ENCODE data around the gene TUBA1B. TPM values are rescaled to one million over a fixed set of nuclear protein-coding genes. Genes with fewer than 3 reads are reported as not detected.

Gene TUBA1B
- total RNA-seq, 2 donors from 2014 or later: 1,357 to 2,653 TPM

DNA sequence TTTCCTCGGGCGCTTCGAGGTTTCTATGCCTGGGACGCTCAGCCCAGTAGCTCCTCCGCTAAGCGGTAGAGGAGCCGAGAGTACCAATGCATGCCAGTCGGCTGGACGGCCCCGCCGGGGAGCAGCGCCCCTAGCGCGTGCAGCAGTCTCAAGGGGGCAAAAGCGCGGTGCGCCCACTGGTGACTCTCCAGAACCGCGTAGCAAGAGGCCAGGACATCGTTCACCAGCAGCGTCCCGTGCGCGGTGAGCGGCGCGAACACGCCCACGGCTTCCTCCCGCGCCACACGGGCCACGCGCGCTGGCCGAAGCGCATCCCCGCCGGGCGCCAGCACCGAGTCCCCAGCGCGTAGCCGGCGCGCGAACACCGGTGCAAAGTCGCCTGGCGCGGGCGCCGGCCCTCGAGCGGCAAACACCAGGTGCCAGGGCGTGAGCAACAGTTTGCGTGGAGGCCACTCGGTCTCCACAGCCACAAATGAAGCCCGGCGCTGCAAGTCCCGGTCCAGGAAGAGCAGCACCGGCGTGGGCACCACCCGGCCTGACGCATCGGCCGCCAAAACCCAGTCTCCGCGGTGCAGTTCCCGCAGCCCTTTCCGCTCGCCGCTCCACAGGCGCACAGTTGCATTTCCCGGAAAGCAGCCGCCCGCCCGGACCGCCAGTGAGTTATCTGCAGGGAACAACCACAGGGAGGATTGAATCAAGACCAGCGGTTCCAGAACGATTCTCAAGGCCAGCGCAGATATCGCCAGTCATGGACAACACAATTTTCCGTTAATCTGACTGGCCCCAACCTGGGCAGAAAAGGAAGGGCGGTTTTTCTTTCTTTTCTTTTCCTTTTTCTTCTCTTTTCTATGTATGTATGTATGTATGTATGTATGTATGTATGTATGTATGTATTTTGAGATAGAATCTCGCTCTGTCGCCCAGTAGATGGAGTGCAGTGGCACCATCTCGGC lies 41.1 kb downstream of the TUBA1B start:
- H3K36me3 Mint-ChIP-seq (ENCODE audit: low read depth): peaks cover 12% of the 10 kb centered on the region
- peak; percentile 15 for ATAC-seq (replicated peaks)
- H3K4me1 Mint-ChIP-seq: peaks cover 14% of the 10 kb centered on the region
- H3K4me3 Mint-ChIP-seq: peak overlapping the region; percentile 69
- H3K27me3 Mint-ChIP-seq: peaks cover 36% of the 10 kb centered on the region
- no peaks in the 10 kb centered on the region for H3K9me3 Mint-ChIP-seq
- H3K27ac Mint-ChIP-seq: no peak overlapping the region

DNA sequence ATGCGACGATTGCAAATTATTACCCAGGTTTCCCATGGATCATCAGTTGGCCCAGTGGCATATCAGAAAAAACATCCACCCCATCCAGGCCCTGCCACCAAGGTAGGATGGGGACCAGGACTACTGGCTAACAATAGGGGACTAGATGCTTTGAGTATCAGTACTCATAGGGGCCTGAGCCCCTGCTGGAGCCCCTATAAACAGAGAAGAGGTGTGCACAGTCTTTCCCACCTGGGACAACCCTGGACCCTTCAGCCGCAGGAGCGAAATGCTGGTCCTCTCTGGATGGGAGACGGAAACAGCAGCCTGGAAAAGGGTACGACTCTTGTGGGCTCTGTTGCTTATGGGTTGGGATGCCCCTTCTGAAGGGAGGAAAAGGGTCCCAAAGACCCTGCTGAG lies 42.3 kb downstream of the TUBA1B start:
- H3K36me3 Mint-ChIP-seq (ENCODE audit: low read depth): peaks cover 9% of the 10 kb centered on the region
- H3K27me3 Mint-ChIP-seq: peaks cover 31% of the 10 kb centered on the region
- no peak for ATAC-seq (replicated peaks)
- no peaks in the 10 kb centered on the region for H3K9me3 Mint-ChIP-seq
- peak overlapping the region; percentile 32 for H3K4me3 Mint-ChIP-seq
- H3K27ac Mint-ChIP-seq: no peak overlapping the region
- peaks cover 11% of the 10 kb centered on the region for H3K4me1 Mint-ChIP-seq

DNA sequence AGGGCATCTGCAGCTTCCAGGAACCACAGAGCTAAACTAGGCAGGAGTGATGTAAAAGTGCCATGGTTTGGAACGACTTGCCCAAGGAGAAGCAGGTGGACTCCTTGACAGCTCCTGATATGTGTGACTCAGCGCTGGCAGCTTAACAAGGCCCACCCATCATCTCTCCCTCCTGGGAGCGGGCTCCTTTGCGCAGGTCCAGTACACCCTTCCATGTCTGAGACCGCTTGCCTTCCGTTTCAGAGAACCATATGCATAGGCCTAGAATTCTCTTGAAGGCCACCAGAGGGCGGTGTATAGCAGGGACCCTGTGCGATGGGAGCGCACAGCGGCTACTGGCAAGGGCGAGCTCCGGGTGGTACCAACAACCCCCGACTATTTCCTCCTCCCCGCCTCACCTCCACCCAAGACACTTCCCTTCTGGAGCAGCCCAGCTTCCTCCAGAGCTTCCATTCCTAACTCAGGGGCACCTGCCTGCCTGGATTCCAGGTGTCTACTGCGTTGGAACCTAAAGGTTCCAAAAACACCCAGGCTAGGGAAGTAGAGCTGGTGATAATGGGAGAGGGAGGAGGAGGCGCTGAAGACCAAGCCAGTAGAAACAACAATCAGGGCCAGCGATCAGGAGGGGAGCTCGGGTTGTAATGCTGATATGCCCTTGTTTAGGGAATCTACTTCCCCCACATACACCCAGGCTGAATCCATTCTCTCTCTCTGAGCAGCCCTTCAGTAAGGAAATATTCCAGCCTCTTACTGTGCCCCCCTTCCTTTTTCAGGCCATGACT lies 42.9 kb downstream of the TUBA1B start:
- peak; percentile 91 for ATAC-seq (replicated peaks)

DNA sequence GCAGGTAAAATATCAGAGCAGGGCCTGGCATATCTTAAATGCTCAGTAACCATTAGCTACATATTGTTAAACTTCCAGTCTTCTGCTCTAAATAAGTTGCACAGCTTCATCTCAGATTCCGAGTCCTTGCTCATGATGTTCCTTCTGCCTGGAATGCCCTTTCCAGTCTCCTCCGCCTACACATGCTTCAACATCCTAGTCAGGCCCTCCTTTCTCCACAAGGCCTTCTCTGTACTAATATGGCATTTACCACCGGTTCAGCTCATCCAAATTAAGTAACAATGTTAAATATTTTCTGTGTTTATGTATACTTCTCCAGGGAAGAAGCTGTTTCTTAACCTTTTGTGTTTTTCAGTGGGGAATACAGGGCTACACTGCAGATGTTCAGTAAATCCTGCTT lies 45.1 kb downstream of the TUBA1B start:
- Mint-ChIP-seq H3K27ac (no peak overlapping the region), H3K4me3 (no peak overlapping the region), H3K36me3 (ENCODE audit: low read depth) (peaks cover 8% of the 10 kb centered on the region), H3K27me3 (peaks cover 17% of the 10 kb centered on the region), H3K9me3 (no peaks in the 10 kb centered on the region), H3K4me1 (peaks cover 11% of the 10 kb centered on the region)
- no peak for ATAC-seq (replicated peaks)

More for the DNA sequence above, 42.9 kb downstream of the TUBA1B start:
- Mint-ChIP-seq H3K4me3 (peak overlapping the region; percentile 32), H3K9me3 (no peaks in the 10 kb centered on the region), H3K4me1 (peaks cover 11% of the 10 kb centered on the region), H3K27ac (no peak overlapping the region), H3K27me3 (peaks cover 25% of the 10 kb centered on the region), H3K36me3 (ENCODE audit: low read depth) (peaks cover 9% of the 10 kb centered on the region)

DNA sequence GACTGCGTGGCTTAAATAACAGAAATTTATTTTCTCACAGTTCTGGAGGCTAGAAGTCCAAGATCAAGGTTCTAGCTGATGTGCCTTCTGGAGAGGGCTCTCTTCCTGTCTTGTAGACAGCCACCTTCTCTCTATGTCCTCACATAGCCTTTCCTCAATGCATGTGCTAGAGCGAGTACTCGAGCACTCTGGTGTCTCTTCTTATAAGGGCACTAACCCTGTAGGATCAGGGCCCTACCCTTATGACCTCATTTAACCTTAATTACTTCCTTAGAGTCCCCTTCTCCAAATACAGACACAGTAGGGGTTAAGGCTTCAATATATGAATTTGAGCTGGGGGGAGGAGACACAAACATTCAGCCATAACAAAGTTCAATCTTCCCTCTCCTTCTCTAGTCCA lies 46.8 kb downstream of the TUBA1B start:
- Mint-ChIP-seq H3K4me3 (no peak overlapping the region), H3K9me3 (no peaks in the 10 kb centered on the region), H3K27ac (no peak overlapping the region), H3K36me3 (ENCODE audit: low read depth) (no peaks in the 10 kb centered on the region), H3K27me3 (peaks cover 9% of the 10 kb centered on the region), H3K4me1 (peaks cover 5% of the 10 kb centered on the region)
- no peak for ATAC-seq (replicated peaks)

DNA sequence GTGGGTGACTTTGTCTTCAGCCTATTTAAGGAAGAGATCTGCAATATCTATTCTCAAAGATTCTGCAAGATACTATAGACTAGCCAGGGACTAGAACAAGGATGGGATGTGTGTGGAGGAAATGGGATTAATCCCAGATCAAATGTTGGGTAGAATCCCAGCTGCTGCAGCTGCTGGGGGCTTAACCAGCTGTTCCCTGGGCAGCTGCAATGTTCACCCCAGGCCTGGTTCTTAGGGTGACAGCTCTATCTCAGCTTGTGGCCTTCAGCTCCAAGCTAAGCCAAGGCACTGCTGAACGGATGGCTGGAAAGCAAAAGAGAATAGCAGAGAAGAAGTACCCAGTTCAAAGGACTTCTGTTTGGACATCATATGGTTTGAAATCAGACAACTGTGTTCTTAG lies 51.4 kb downstream of the TUBA1B start:
- H3K9me3 Mint-ChIP-seq: no peaks in the 10 kb centered on the region
- no peak overlapping the region for H3K27ac Mint-ChIP-seq
- H3K4me3 Mint-ChIP-seq: no peak overlapping the region

More for the DNA sequence above, 51.4 kb downstream of the TUBA1B start:
- Mint-ChIP-seq H3K36me3 (ENCODE audit: low read depth) (no peaks in the 10 kb centered on the region), H3K4me1 (no peaks in the 10 kb centered on the region), H3K27me3 (peaks cover 4% of the 10 kb centered on the region)
- ATAC-seq (replicated peaks): no peak

Other genes with a start within 250 kb of the TUBA1B start
- 100 to 1,000 TPM in 1 of 2 donors, 10 to 100 TPM in 1; 55.0 to 100 TPM for gene FKBP11, start 205.9 kb downstream of the TUBA1B start, total RNA-seq
- gene ARF3, start 173.9 kb downstream of the TUBA1B start, total RNA-seq: 100 to 1,000 TPM in 1 of 2 donors, 10 to 100 TPM in 1; 84.1 to 128 TPM
- under 1 TPM; 0.22 to 0.29 TPM for gene WNT10B, start 159.7 kb downstream of the TUBA1B start, total RNA-seq
- gene WNT1, start 153.1 kb downstream of the TUBA1B start, total RNA-seq: not detected
- 1 to 10 TPM in 1 of 2 donors, under 1 TPM in 1; 0.32 to 1.5 TPM for gene DDN, start 132.0 kb downstream of the TUBA1B start, total RNA-seq
- 10 to 100 TPM; 47.1 to 62.7 TPM for gene PRKAG1, start 112.6 kb downstream of the TUBA1B start, total RNA-seq
- 10 to 100 TPM; 66.8 to 78.6 TPM for gene KMT2D, start 70.6 kb downstream of the TUBA1B start, total RNA-seq
- 10 to 100 TPM; 12.2 to 19.3 TPM for gene RHEBL1, start 61.4 kb downstream of the TUBA1B start, total RNA-seq
- gene DHH, start 36.6 kb downstream of the TUBA1B start, total RNA-seq: under 1 TPM; 0.26 to 0.42 TPM
- gene LMBR1L, start 20.5 kb downstream of the TUBA1B start, total RNA-seq: 100 to 1,000 TPM in 1 of 2 donors, 10 to 100 TPM in 1; 56.8 to 105 TPM
- gene TUBA1A, start 57.7 kb upstream of the TUBA1B start, total RNA-seq: 10 to 100 TPM; 57.9 to 72.6 TPM
- gene TUBA1C, start 133.7 kb upstream of the TUBA1B start, total RNA-seq: 100 to 1,000 TPM; 277 to 363 TPM
- gene PRPH, start 163.8 kb upstream of the TUBA1B start, total RNA-seq: under 1 TPM in 1 of 2 donors, not detected in 1; 0.32 TPM
- gene TROAP, start 191.9 kb upstream of the TUBA1B start, total RNA-seq: 10 to 100 TPM; 53.9 to 56.5 TPM
- gene C1QL4, start 205.8 kb upstream of the TUBA1B start, total RNA-seq: not detected
- not detected for gene DNAJC22, start 215.5 kb upstream of the TUBA1B start, total RNA-seq
- gene SPATS2, start 236.1 kb upstream of the TUBA1B start, total RNA-seq: 10 to 100 TPM; 15.3 to 16.9 TPM

All from activated T-helper 17 cell treated with anti-CD3 and anti-CD28 coated beads, Interleukin-2, amount 50 U/mL, for 72 hours (primary cell).